Measurements from ENCODE around the gene PCCA.

DNA sequence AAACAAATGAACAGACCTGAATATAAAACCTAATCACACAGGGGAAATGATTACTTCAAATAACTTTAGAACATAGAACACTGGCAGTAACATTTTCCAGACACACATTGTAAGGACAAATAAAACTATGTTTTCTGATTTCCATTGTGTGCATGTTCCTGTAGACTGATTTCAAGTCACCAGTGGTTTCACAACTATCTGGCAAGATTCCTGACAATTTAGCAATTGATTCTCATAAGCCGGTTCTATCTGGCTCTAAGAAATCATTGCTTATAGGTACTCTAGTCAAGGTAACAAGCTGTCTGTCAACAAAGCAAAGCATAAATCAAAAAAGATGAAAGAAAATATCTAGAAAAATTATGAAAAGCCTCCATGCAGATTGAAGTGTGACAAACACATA, 19.6 kb upstream of the PCCA start:
- TF ChIP-seq POLR2A (IDR thresholded peaks at IDR 0.05; ENCODE audit: low read length): no peak
- TF ChIP-seq GATA1 (IDR thresholded peaks at IDR 0.05; ENCODE audit: low read depth, low read length): no peak

Data from erythroblast (primary cell).